K562 (cell line): Measurements from ENCODE around the gene DBH. TPM values are rescaled to one million over a fixed set of nuclear protein-coding genes. Genes with fewer than 3 reads are reported as not detected.

Experiments used
- ATAC-seq: fragments of 200-7000 bp; cut with Tn5 transposase; 3 replicates; pipeline ENCODE4 v1.9.1; 2020; ENCODE audit warnings: moderate library complexity
- BruUV-seq: library from RNA; stranded (reverse); fragments of 400-500 nt; replicated peaks from 2 replicates; lab custom pipeline; 2021; lab: Mats Ljungman, UMichigan
- CTCF ChIA-PET: fragments of 300-600 bp; formaldehyde crosslinking; extraction: SDS; loops from one replicate; lab custom pipeline; 2021; ENCODE audit warnings: low intra/inter-chr PET ratio; lab: Yijun Ruan, JAX
- POLR2A ChIA-PET: fragments of 300-600, 350-650 bp; sonication (Branson Sonifier 250); formaldehyde crosslinking; extraction: SDS; loops from one replicate; lab custom pipeline; 2021; ENCODE audit warnings: antibody characterized with exemption, inconsistent platforms; lab: Yijun Ruan, JAX
- DNase-seq, 4 experiments: peaks; one replicate each; pipeline versions ENCODE4 v3.0.0 to v3.0.0-alpha.2; 2011 to 2018; ENCODE audit warnings: low spot score in 3 of 4, mixed read lengths in 3 of 4; ENCODE audit errors: extremely low read depth in 1 of 4
- FAIRE-seq: peaks from 2 replicates; lab custom pipeline; 2011; peaks lifted over from hg19 to GRCh38; lab: Jason Lieb, UNC
- H2AFZ ChIP-seq: 2 replicates; pipeline ENCODE4 v1.6.0; 2011; ENCODE audit warnings: low read depth, low read length, control low read depth, inconsistent platforms
- H3K27ac ChIP-seq: fragments of 200-600 bp; 3 replicates; pipeline ENCODE4 v1.8.0; 2011; ENCODE audit warnings: low read depth, mild to moderate bottlenecking, control low read depth, inconsistent platforms, low read length, moderate library complexity, mixed read lengths; ENCODE audit errors: extremely low read depth
- H3K27me3 ChIP-seq, 2 experiments: fragments of 300-600 bp in 1 of 2; 2 replicates in 1 of 2; 3 replicates in 1 of 2; pipeline versions ENCODE4 v1.6.0 to v1.8.0; 2011; ENCODE audit warnings: inconsistent platforms in 2 of 2, low read length in 2 of 2, mild to moderate bottlenecking in 1 of 2, mixed read lengths in 1 of 2, moderate library complexity in 1 of 2; ENCODE audit not compliant: control insufficient read depth in 2 of 2, insufficient read depth in 2 of 2
- H3K36me3 ChIP-seq: fragments of 300-600 bp; 3 replicates; pipeline ENCODE4 v1.8.0; 2011; ENCODE audit warnings: mild to moderate bottlenecking, low read length, inconsistent platforms; ENCODE audit not compliant: control insufficient read depth, insufficient read depth
- H3K4me1 ChIP-seq, 2 experiments: fragments of 200-600 bp in 1 of 2; replicated peaks in 1 of 2; 2 replicates in 1 of 2; 3 replicates in 1 of 2; pipeline versions ENCODE4 v1.5.1 to v1.8.0; 2011; ENCODE audit warnings: inconsistent platforms in 2 of 2, low read length in 2 of 2, mild to moderate bottlenecking in 1 of 2, mixed read lengths in 1 of 2, moderate library complexity in 1 of 2; ENCODE audit not compliant: control insufficient read depth in 2 of 2, insufficient read depth in 2 of 2
- H3K4me2 ChIP-seq: 2 replicates; pipeline ENCODE4 v1.6.1; 2011; ENCODE audit warnings: low read length, control low read depth, inconsistent platforms, mixed read lengths; ENCODE audit not compliant: insufficient read depth
- H3K4me3 ChIP-seq: fragments of 200-600 bp; sonication (generic), shearing (Covaris generic); 2 replicates; pipeline ENCODE4 v1.5.1; 2016; ENCODE audit warnings: control low read depth, inconsistent platforms
- H3K79me2 ChIP-seq: fragments of 200-600 bp; 3 replicates; pipeline ENCODE4 v1.8.0; 2011; ENCODE audit warnings: low read length, inconsistent platforms; ENCODE audit not compliant: control insufficient read depth, insufficient read depth
- H3K9ac ChIP-seq, 2 experiments: 2 replicates each; pipeline versions ENCODE4 v1.6.0 to v1.6.1; 2011; ENCODE audit warnings: low read depth in 2 of 2, low read length in 2 of 2, control low read depth in 1 of 2, inconsistent platforms in 1 of 2, mild to moderate bottlenecking in 1 of 2, mixed read lengths in 1 of 2; ENCODE audit not compliant: insufficient read depth in 1 of 2
- H3K9me1 ChIP-seq: one replicate; pipeline ENCODE4 v1.6.0; 2011; ENCODE audit warnings: inconsistent platforms, mild to moderate bottlenecking, low read length, moderate library complexity; ENCODE audit not compliant: control insufficient read depth, insufficient read depth
- H3K9me3 ChIP-seq: replicated peaks from 2 replicates; pipeline ENCODE4 v1.5.1; 2011; ENCODE audit warnings: low read depth, low read length, inconsistent platforms; ENCODE audit not compliant: control insufficient read depth, insufficient read depth
- H4K20me1 ChIP-seq: replicated peaks from 2 replicates; pipeline ENCODE4 v1.6.1; 2011; ENCODE audit warnings: low read length, inconsistent platforms, mixed read lengths; ENCODE audit not compliant: control insufficient read depth, insufficient read depth
- EHMT2 ChIP-seq: fragments of 450-650 bp; IDR thresholded peaks from 2 replicates; pipeline ENCODE4 v1.6.1; 2018; ENCODE audit warnings: antibody characterized with exemption
- NR4A1 ChIP-seq, 2 experiments: fragments of 250-450 bp in 1 of 2; fragments of 450-650 bp in 1 of 2; sonication (Bioruptor Pico) in 1 of 2; IDR thresholded peaks; 2 replicates each; pipeline versions ENCODE4 v1.4.0 to v1.6.1; 2016 to 2020; ENCODE audit warnings: mild to moderate bottlenecking in 2 of 2, missing compliant biosample characterization in 1 of 2, missing genetic modification characterization in 1 of 2, moderate library complexity in 1 of 2
- RNF219 ChIP-seq: fragments of 250-450 bp; sonication (Bioruptor Pico); IDR thresholded peaks from 2 replicates; pipeline ENCODE4 v1.5.0; 2022; ENCODE audit warnings: mild to moderate bottlenecking
- ZNF583 ChIP-seq: fragments of 250-450 bp; sonication (Bioruptor Pico); IDR thresholded peaks from 2 replicates; pipeline ENCODE4 v1.4.0; 2020
- WGBS: fragments of 100-300 bp; shearing (Covaris generic); methylation state at CpG from one replicate; pipeline ENCODE4 v1.1.6; 2016; ENCODE audit warnings: low coverage, mixed read lengths; ENCODE audit not compliant: insufficient coverage; ENCODE audit errors: missing lambda C conversion rate; 5-methylcytosine and 5-hydroxymethylcytosine counted together
- in situ Hi-C: fragments of 300-500 bp; cut with MboI; formaldehyde crosslinking; loops from 4 replicates; pipeline ENCODE4 v1.15.0; 2018; ENCODE audit warnings: inconsistent platforms, mixed read lengths
- intact Hi-C: fragments of 100-400 bp; cut with micrococcal nuclease; formaldehyde crosslinking; loops from 2 replicates; pipeline ENCODE4 v1.14.2; 2022
- polyA plus RNA-seq, 8 experiments: library from polyadenylated mRNA; depleted of rRNA in 4 of 8; stranded (reverse) in 5 of 8; unstranded in 3 of 8; fragments of >200 nt; fragmentation: Nextera tagmentation in 2 of 8; fragmentation: Illumina TruSeq in 1 of 8; extraction: Ambion mirVana in 2 of 8; extraction: Trizol in 1 of 8; gene quantifications; 2 replicates each; pipeline versions ENCODE4 v1.2.1 to v1.2.3, GENCODE V29; 2011 to 2014; ENCODE audit warnings: inconsistent platforms in 1 of 8, missing spikeins in 1 of 8
- total RNA-seq, 7 experiments: library from RNA; depleted of rRNA in 6 of 7; stranded (reverse); fragments of >200 nt in 6 of 7; fragmentation: Illumina TruSeq in 2 of 7; extraction: Trizol in 2 of 7; gene quantifications; 2 replicates each; pipeline versions ENCODE4 v1.2.1 to v1.2.3, GENCODE V29; 2011 to 2021; ENCODE audit warnings: low replicate concordance in 1 of 7
- TF ChIP-seq, protein P1 (sequence below), 2 experiments: fragments of 200-800 bp in 1 of 2; sonication (Bioruptor generic) in 1 of 2; sonication (generic) in 1 of 2; formaldehyde crosslinking in 1 of 2; IDR thresholded peaks in 1 of 2; conservative IDR thresholded peaks in 1 of 2; 2 replicates each; pipeline versions ENCODE4 v1.5.0 to v1.6.1; 2016 to 2020; ENCODE audit warnings: missing compliant biosample characterization in 1 of 2, missing genetic modification characterization in 1 of 2, missing genetic modification reagents in 1 of 2
- TF ChIP-seq, protein P2 (sequence below): fragments of 450-650 bp; IDR thresholded peaks from 2 replicates; pipeline ENCODE4 v1.7.1; 2018; ENCODE audit warnings: mild to moderate bottlenecking, low read depth; ENCODE audit not compliant: partially characterized antibody

The DBH gene
- total and polyA plus RNA-seq, 9 of the 15 experiments (the other 6 are each of a cell fraction or from before 2014, with no cell fraction given): not detected

- no peak overlapping the region for H3K4me3 ChIP-seq
- POLR2A ChIA-PET: interaction anchor here (0.5 kb wide), 1 partner anchor 56 kb away, joined by 3 read pairs; no protein-coding TSS in a partner anchor
- TF ChIP-seq, protein P1, sequence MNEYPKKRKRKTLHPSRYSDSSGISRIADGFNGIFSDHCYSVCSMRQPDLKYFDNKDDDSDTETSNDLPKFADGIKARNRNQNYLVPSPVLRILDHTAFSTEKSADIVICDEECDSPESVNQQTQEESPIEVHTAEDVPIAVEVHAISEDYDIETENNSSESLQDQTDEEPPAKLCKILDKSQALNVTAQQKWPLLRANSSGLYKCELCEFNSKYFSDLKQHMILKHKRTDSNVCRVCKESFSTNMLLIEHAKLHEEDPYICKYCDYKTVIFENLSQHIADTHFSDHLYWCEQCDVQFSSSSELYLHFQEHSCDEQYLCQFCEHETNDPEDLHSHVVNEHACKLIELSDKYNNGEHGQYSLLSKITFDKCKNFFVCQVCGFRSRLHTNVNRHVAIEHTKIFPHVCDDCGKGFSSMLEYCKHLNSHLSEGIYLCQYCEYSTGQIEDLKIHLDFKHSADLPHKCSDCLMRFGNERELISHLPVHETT (CRISPR knock-in tag; conservative IDR thresholded peaks at IDR 0.05 in 1 of 2, IDR thresholded peaks at IDR 0.05 in 1 of 2): no peak
- TF ChIP-seq, protein P2, sequence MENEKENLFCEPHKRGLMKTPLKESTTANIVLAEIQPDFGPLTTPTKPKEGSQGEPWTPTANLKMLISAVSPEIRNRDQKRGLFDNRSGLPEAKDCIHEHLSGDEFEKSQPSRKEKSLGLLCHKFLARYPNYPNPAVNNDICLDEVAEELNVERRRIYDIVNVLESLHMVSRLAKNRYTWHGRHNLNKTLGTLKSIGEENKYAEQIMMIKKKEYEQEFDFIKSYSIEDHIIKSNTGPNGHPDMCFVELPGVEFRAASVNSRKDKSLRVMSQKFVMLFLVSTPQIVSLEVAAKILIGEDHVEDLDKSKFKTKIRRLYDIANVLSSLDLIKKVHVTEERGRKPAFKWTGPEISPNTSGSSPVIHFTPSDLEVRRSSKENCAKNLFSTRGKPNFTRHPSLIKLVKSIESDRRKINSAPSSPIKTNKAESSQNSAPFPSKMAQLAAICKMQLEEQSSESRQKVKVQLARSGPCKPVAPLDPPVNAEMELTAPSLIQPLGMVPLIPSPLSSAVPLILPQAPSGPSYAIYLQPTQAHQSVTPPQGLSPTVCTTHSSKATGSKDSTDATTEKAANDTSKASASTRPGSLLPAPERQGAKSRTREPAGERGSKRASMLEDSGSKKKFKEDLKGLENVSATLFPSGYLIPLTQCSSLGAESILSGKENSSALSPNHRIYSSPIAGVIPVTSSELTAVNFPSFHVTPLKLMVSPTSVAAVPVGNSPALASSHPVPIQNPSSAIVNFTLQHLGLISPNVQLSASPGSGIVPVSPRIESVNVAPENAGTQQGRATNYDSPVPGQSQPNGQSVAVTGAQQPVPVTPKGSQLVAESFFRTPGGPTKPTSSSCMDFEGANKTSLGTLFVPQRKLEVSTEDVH: no peak
- TF ChIP-seq NR4A1 (CRISPR knock-in tag; IDR thresholded peaks at IDR 0.05) (no peak), NR4A1 (tag; IDR thresholded peaks at IDR 0.05) (no peak), RNF219 (no peak), EHMT2 (no peak), ZNF583 (CRISPR knock-in tag) (no peak)
- TF ChIP-seq, all 486 proteins: peak for 0
- in situ Hi-C loops (no loop called here), intact Hi-C loops (no loop called here)
- 0% methylated on average over 8 of the region's 12 CpGs for WGBS
- H3K9me3 ChIP-seq: no peaks in the 10 kb centered on the region
- CTCF ChIA-PET: no interaction called here
- no peak overlapping the region for H3K27ac ChIP-seq
- H3K4me2 ChIP-seq: no peak overlapping the region
- no TSS peak for BruUV-seq
- H2AFZ ChIP-seq: no peak overlapping the region
- H3K36me3 ChIP-seq: no peaks in the 10 kb centered on the region
- H3K9me1 ChIP-seq: peaks cover 3% of the 10 kb centered on the region
- FAIRE-seq: no peak
- peaks cover 16% of the 10 kb centered on the region for H4K20me1 ChIP-seq
- H3K27me3 ChIP-seq: peaks cover 3 to 81% of the 10 kb centered on the region in 2 experiments; a peak in 4 of 5 replicates
- DNase-seq: no peak
- no peaks in the 10 kb centered on the region for H3K79me2 ChIP-seq
- H3K4me1 ChIP-seq: peaks cover 0 to 8% of the 10 kb centered on the region in 2 experiments; a peak in 3 of 5 replicates
- no peak overlapping the region for H3K9ac ChIP-seq
- ATAC-seq: no peak; the same call in 2 of the 3 replicates
Measured at GRCh38 chr9:133637451-133638055, 1.4 kb downstream of the DBH start.
